C4-2B (cell line): ENCODE measurements around the gene OGA.

Experiments used
- H3K27ac ChIP-seq: fragments of 450-650 bp; 2 replicates; pipeline ENCODE4 v1.5.1; 2017
- ZFX ChIP-seq: fragments of 450-650 bp; IDR thresholded peaks from 2 replicates; pipeline ENCODE4 v1.6.1; 2017
- TF ChIP-seq, protein P1 (sequence below): fragments of 450-650 bp; conservative IDR thresholded peaks from 2 replicates; pipeline ENCODE4 v1.5.1; 2017; ENCODE audit warnings: mild to moderate bottlenecking

The OGA gene

DNA sequence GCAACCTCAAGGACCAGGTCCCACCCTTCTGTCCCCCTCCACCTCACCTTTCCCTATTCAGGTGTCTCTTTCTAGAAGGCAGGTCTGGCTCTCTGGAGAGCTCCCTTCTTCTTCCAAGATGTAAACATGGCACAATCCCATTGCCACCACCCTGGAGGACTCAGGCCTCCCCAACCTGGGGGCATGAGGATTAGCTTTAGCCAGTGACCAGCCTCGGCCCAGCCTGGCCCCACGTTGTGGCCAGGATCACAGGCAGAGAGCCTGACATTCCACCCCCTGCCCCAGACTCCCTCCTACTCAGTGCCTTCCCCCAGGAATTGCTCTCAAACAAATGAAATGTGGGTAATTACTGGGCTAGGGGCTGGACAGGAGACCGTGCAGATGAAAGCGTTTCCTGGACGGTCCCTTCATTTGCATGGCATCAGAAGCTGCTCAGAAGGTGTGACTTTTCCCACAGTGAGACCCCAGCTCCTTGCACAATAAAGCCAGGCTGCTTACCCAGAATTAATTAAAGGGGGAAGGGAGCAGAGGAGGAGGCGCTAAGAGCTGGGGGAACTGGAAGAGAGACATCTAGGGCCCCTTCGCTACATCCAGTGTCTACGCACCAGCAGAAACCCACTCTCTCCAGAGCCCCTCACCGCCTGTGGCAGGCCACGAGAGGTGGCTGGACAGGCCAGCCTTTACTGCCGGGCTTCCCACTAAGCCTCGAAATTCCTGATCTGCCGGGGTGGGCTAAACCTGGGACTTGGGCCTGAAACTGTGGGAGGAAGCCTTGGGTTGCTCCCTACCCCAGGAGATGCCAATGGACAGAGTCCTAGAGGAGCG, 50.1 kb downstream of the OGA start:
- TF ChIP-seq, protein P1, sequence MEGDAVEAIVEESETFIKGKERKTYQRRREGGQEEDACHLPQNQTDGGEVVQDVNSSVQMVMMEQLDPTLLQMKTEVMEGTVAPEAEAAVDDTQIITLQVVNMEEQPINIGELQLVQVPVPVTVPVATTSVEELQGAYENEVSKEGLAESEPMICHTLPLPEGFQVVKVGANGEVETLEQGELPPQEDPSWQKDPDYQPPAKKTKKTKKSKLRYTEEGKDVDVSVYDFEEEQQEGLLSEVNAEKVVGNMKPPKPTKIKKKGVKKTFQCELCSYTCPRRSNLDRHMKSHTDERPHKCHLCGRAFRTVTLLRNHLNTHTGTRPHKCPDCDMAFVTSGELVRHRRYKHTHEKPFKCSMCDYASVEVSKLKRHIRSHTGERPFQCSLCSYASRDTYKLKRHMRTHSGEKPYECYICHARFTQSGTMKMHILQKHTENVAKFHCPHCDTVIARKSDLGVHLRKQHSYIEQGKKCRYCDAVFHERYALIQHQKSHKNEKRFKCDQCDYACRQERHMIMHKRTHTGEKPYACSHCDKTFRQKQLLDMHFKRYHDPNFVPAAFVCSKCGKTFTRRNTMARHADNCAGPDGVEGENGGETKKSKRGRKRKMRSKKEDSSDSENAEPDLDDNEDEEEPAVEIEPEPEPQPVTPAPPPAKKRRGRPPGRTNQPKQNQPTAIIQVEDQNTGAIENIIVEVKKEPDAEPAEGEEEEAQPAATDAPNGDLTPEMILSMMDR, result no peak
- no peak for TF ChIP-seq ZFX

DNA sequence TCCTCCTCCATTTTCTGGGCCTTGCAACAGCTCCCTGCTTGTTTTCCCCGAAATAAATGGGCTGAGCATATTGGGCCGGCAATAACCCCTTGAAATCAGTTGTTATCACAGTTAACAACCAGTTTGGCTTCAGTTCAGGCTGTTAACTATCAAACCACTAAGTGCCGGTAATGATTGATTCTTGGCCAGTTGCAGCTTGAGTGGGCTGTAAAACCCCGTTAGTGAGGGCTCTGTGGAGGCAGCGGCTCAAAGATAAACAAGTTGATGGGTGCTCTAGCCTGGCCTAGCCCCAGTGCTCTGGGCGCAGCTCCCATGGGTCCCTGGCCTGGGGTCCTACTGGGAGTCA, 50.7 kb downstream of the OGA start:
- no peak overlapping the region for H3K27ac ChIP-seq
- TF ChIP-seq, protein P1, result no peak
- TF ChIP-seq ZFX, result no peak

More for the DNA sequence above, 50.1 kb downstream of the OGA start:
- H3K27ac ChIP-seq, result no peak overlapping the region

DNA sequence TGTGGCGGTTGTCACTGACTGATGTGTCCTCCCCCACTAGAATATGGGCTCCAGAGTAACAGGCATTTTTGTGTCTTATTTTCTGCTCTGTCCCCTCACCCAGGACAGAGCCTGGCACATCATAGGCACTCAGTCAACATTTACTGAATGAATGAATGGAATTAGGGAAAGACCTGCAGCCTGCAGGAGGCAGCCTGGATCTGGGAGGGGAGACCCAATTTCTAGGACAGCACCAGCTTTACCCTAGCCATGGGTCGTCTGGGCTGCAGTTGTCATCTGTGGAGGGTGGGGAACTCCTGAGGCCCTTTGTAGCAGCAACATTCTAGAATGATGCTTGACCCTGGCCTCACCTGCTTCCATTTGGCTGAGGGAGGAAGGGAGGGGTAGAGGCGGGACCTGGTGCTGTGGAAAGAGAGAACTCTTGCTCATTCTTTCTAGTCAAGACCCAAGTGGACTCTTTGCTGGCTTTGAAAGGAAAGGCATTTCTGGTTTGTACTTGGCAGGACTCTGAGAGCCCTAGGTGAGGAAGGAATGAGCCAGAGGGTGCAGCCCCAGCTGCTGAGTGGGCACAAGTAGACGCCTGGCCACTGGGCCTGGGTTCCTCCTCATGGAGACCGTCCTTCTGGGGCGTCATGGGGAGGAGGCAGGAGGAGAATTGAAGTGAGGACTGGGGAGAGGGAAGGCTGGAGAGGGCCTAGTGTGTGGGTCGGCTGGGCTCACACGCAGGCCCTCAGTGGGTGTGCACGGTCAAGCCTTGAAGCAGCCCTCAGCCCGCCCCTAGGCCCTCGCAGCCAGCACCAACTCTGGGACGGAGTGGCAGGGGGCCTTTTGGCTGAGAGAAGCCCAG, 51.3 kb downstream of the OGA start:
- TF ChIP-seq, protein P1, result no peak
- TF ChIP-seq ZFX, result no peak
- no peak overlapping the region for H3K27ac ChIP-seq

DNA sequence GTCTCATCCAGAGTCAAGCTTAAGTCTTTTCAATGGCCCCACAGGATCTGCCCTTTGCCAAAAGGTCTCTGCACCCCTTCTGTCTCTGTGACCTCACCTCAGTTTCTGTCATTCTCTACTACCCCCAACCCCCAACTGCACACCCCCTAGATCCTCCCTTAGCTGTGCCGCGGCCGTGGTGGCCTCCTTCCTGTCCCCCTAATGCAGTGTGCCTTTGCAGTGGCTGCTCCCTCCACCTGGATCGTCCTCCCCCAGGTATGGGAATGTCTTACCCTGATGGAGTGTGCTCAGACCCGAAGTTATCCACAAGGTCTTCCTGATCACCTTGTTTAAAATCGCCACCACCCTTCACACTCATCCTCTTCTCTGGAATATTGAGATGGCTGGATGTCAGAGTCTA, 51.9 kb downstream of the OGA start:
- H3K27ac ChIP-seq, result no peak overlapping the region
- TF ChIP-seq, protein P1, result no peak
- TF ChIP-seq ZFX, result no peak

DNA sequence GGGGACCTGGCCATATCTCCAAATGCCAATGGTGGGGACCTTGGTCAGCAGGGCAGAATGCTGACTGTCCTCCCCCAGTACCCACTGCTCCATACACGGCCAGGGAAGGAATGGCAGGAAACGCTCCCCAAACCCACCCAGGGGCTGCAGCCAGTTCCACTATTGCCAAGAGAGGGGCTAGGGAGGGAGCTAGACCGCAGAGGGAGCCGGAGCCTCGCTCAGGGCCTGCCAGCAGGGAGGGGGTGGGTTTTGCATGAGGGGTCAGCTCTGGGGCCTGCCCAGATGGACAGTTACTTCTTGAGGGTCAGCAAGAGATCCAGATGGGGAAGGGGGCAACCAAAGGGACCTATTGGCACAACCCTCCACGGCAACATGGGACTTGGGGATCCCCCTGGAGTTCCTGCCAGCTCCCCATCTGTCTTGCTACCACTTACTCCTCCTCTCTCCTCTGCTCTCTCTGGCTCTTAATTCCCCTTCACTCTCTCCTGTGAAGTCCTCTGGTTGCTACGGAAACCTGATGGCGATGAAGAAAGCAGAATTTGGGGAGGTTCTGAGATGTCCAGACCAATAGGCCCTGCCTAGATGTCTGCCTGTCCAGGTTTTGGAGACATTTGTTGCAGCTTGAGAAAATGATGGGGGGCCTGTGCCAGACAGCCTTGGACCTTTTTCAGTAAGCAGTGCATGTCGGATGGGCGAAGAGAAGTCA, 55.0 kb downstream of the OGA start:
- TF ChIP-seq ZFX, result no peak
- TF ChIP-seq, protein P1, result no peak
- H3K27ac ChIP-seq, result no peak overlapping the region

DNA sequence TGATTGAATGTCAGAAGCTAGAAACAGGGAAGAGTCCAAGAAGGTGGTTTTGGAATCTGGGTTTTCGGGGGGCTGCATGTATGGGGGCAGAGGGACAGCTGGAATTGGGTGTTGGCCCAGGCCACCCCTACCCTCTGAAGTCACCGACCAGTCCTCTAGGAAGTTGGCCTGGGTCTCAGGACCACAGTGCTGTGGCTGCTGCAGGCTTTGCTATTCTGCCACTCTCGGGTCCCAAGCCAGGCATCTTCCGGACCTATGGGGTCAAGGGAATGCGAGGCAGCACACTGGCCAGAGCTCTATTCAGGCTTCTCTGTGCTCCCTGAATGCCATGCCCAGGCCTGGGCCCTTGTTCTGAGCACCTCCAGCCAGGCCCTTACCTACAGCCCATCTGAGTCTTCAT, 55.5 kb downstream of the OGA start:
- no peak overlapping the region for H3K27ac ChIP-seq
- TF ChIP-seq ZFX, result no peak
- TF ChIP-seq, protein P1, result no peak
